ENCODE data around the gene LCNL1. TPM values are rescaled to one million over a fixed set of nuclear protein-coding genes. Genes with fewer than 3 reads are reported as not detected.
A peak's percentile ranks its signal among the peaks of the same experiment; 100 is the strongest.

Gene LCNL1
- total and polyA plus RNA-seq, 2 of the 13 experiments (the other 11 are each of a cell fraction or from before 2014, with no cell fraction given): not detected

DNA sequence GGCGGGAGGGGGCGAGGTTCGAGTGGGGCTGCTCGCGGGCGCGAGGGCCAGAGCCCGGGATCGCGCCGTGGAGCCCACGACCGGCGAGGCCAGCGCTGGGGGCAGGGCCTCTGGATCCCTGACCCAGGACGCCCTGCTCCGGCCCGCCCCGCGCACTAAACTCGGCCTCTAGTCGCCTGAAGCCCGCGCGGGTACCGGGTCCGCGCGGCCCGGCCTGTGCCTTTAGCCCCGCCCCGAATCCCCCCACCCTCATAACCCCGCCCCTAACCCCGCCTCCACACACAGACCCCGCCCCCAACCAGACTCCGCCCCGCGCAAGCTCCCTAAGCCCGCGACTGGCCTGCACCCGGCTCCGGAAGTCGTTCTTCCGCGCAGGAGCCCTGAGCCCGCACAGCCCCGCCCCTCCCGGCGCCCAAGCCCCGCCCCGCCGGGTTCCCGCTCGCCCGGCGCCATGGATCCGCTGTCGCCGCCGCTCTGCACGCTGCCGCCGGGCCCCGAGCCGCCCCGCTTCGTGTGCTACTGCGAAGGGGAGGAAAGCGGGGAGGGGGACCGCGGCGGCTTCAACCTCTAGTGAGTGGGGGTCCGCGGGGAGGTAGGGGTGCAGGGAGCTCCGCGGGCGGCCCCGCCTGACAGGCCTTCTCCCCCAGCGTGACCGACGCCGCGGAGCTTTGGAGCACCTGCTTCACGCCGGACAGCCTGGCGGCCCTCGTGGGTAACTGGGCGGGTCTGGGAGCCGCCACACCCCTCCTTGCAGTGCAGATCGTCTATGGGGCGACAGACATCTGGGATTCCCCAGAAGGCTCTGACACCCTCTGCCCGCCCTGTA is 9.4 kb downstream of the LCNL1 start, which contains the start of gene PAXX (continued):
- TF ChIP-seq ZNF383 (CRISPR knock-in tag; IDR thresholded peaks at IDR 0.05; ENCODE audit: borderline replicate concordance) (no peak), YEATS2 (CRISPR knock-in tag; IDR thresholded peaks at IDR 0.05; ENCODE audit: borderline replicate concordance) (no peak), ZNF879 (CRISPR knock-in tag; IDR thresholded peaks at IDR 0.05) (peak; percentile 73; the same call in 1 of the 2 replicates), IKZF5 (CRISPR knock-in tag; IDR thresholded peaks at IDR 0.05) (no peak), SAFB2 (CRISPR knock-in tag; IDR thresholded peaks at IDR 0.05; ENCODE audit: borderline replicate concordance, low read depth) (0 out of 2 replicates have a peak, but pooled peaks have one; percentile 41), EEA1 (CRISPR knock-in tag; IDR thresholded peaks at IDR 0.05; ENCODE audit: borderline replicate concordance) (no peak), FOXK1 (CRISPR knock-in tag; IDR thresholded peaks at IDR 0.05; ENCODE audit: borderline replicate concordance, low read depth) (no peak), EED (CRISPR knock-in tag; IDR thresholded peaks at IDR 0.05) (no peak), SNAPC5 (CRISPR knock-in tag; IDR thresholded peaks at IDR 0.05; ENCODE audit: borderline replicate concordance) (no peak), BCL6 (CRISPR knock-in tag; IDR thresholded peaks at IDR 0.05) (no peak), ZSCAN9 (CRISPR knock-in tag; IDR thresholded peaks at IDR 0.05; ENCODE audit: borderline replicate concordance) (no peak), ZNF550 (CRISPR knock-in tag; IDR thresholded peaks at IDR 0.05; ENCODE audit: borderline replicate concordance) (no peak), JDP2 (CRISPR knock-in tag; IDR thresholded peaks at IDR 0.05; ENCODE audit: borderline replicate concordance) (no peak), SATB2 (CRISPR knock-in tag; IDR thresholded peaks at IDR 0.05) (no peak), ZBTB20 (CRISPR knock-in tag; IDR thresholded peaks at IDR 0.05; ENCODE audit: borderline replicate concordance, low read depth) (no peak), ZNF652 (CRISPR knock-in tag; IDR thresholded peaks at IDR 0.05; ENCODE audit: borderline replicate concordance, low read depth) (no peak), ZNF260 (CRISPR knock-in tag; IDR thresholded peaks at IDR 0.05; ENCODE audit: borderline replicate concordance, low read depth) (no peak), ZNF232 (CRISPR knock-in tag; IDR thresholded peaks at IDR 0.05; ENCODE audit: borderline replicate concordance) (no peak; the same call in 1 of the 2 replicates), PAX8 (CRISPR knock-in tag; IDR thresholded peaks at IDR 0.05; ENCODE audit: borderline replicate concordance) (no peak), ZNF280D (CRISPR knock-in tag; IDR thresholded peaks at IDR 0.05) (no peak), NPAS2 (CRISPR knock-in tag; IDR thresholded peaks at IDR 0.05; ENCODE audit: borderline replicate concordance) (no peak), ONECUT2 (CRISPR knock-in tag; IDR thresholded peaks at IDR 0.05) (no peak), PRMT3 (CRISPR knock-in tag; IDR thresholded peaks at IDR 0.05; ENCODE audit: borderline replicate concordance, low read depth) (no peak), ZSCAN20 (CRISPR knock-in tag; IDR thresholded peaks at IDR 0.05; ENCODE audit: borderline replicate concordance) (no peak; the same call in 1 of the 2 replicates)
